PC-3 (cell line): ENCODE results near the gene OLIG2. TPM values are rescaled to one million over a fixed set of nuclear protein-coding genes. Genes with fewer than 3 reads are reported as not detected.

Experiments used
- ATAC-seq: fragments of 200-7000 bp; cut with Tn5 transposase; 2 replicates; pipeline ENCODE4 v1.9.1; 2020; ENCODE audit warnings: mild to moderate bottlenecking, moderate library complexity
- Bru-seq: library from RNA; stranded (reverse); fragments of 400-500 nt; gene quantifications from one replicate; lab custom pipeline; 2021; lab: Mats Ljungman, UMichigan
- BruChase-seq, 2 experiments: library from RNA; stranded (reverse); fragments of 400-500 nt; gene quantifications; one replicate each; lab custom pipeline; 2021; lab: Mats Ljungman, UMichigan
- BruUV-seq: library from RNA; stranded (reverse); fragments of 400-500 nt; replicated peaks from 2 replicates; lab custom pipeline; 2021; lab: Mats Ljungman, UMichigan
- CTCF ChIA-PET: fragments of 300-600 bp; sonication (Branson Sonifier 250); formaldehyde crosslinking; loops from one replicate; lab custom pipeline; 2022; ENCODE audit warnings: antibody characterized with exemption; lab: Charles Lee
- POLR2A ChIA-PET: fragments of 300-600 bp; sonication (Branson Sonifier 250); formaldehyde crosslinking; loops from one replicate; lab custom pipeline; 2022; ENCODE audit warnings: antibody characterized with exemption; ENCODE audit not compliant: unreplicated experiment; lab: Charles Lee
- DNase-seq: peaks from one replicate; pipeline ENCODE4 v3.0.0-alpha.2; 2015
- H2AFZ ChIP-seq: fragments of 300-600 bp; sonication (generic); 2 replicates; pipeline ENCODE4 v1.6.0; 2016; ENCODE audit warnings: antibody characterized with exemption, low read length
- H3F3A ChIP-seq: fragments of 300-600 bp; sonication (generic); one replicate; pipeline ENCODE4 v1.6.0; 2017; ENCODE audit warnings: antibody characterized with exemption, low read length, control low read depth, mild to moderate bottlenecking; ENCODE audit not compliant: unreplicated experiment
- H3K27ac ChIP-seq: fragments of 300-600 bp; sonication (generic); 2 replicates; pipeline ENCODE4 v1.5.1; 2016; ENCODE audit warnings: mild to moderate bottlenecking, low read length
- H3K27me3 ChIP-seq: fragments of 300-600 bp; sonication (generic); 2 replicates; pipeline ENCODE4 v1.6.1; 2016; ENCODE audit warnings: low read length, mixed read lengths
- H3K36me3 ChIP-seq: fragments of 300-600 bp; sonication (generic); 2 replicates; pipeline ENCODE4 v1.6.1; 2016; ENCODE audit warnings: low read depth, mixed run types, low read length, mixed read lengths
- H3K4me1 ChIP-seq: fragments of 300-600 bp; sonication (generic); 2 replicates; pipeline ENCODE4 v1.5.1; 2016; ENCODE audit warnings: low read length; ENCODE audit not compliant: insufficient read depth
- H3K4me2 ChIP-seq: fragments of 300-600 bp; sonication (generic); 2 replicates; pipeline ENCODE4 v1.6.0; 2016; ENCODE audit warnings: low read length
- H3K4me3 ChIP-seq: fragments of 300-600 bp; sonication (generic); 2 replicates; pipeline ENCODE4 v1.5.1; 2016; ENCODE audit warnings: mild to moderate bottlenecking, low read length, mixed read lengths
- H3K79me2 ChIP-seq: fragments of 300-600 bp; sonication (generic); 2 replicates; pipeline ENCODE4 v1.6.1; 2017; ENCODE audit warnings: low read length, mixed read lengths
- H3K9ac ChIP-seq: fragments of 300-600 bp; sonication (generic); 2 replicates; pipeline ENCODE4 v1.6.0; 2016; ENCODE audit warnings: mild to moderate bottlenecking, low read length
- H3K9me2 ChIP-seq: fragments of 300-600 bp; sonication (generic); replicated peaks from 2 replicates; pipeline ENCODE4 v1.6.1; 2016; ENCODE audit warnings: mixed run types, low read length, mixed read lengths
- H3K9me3 ChIP-seq: fragments of 300-600 bp; sonication (generic); 2 replicates; pipeline ENCODE4 v1.6.1; 2016; ENCODE audit warnings: low read length, mixed read lengths
- H4K20me1 ChIP-seq: fragments of 300-600 bp; sonication (generic); 2 replicates; pipeline ENCODE4 v1.6.1; 2016; ENCODE audit warnings: low read length, mixed read lengths
- CTCF ChIP-seq: fragments of 300-600 bp; sonication (generic); conservative IDR thresholded peaks from 2 replicates; pipeline ENCODE4 v1.5.1; 2017; ENCODE audit warnings: antibody characterized with exemption, low read depth, mild to moderate bottlenecking, low read length
- EZH2 ChIP-seq: fragments of 300-600 bp; sonication (generic); IDR thresholded peaks from one replicate; pipeline ENCODE4 v1.6.1; 2017; ENCODE audit warnings: antibody characterized with exemption, mild to moderate bottlenecking, low read length; ENCODE audit not compliant: unreplicated experiment
- EZH2phosphoT487 ChIP-seq: fragments of 300-600 bp; sonication (generic); IDR thresholded peaks from 2 replicates; pipeline ENCODE4 v1.6.1; 2018; ENCODE audit warnings: mild to moderate bottlenecking, antibody characterized with exemption, low read length, borderline replicate concordance
- intact Hi-C: fragments of 100-400 bp; cut with micrococcal nuclease; formaldehyde crosslinking; loops from 2 replicates; pipeline ENCODE4 v1.9.0; 2023
- long read RNA-seq: library from polyadenylated mRNA; unstranded; transcript quantifications from one replicate; pipeline ENCODE4 v2.0.0, GENCODE V29; 2021; ENCODE audit not compliant: unreplicated experiment
- total RNA-seq: library from RNA; depleted of rRNA; stranded (reverse); fragments of >200 nt; gene quantifications from 2 replicates; pipeline ENCODE4 v1.2.3, GENCODE V29; 2014; rRNA removed

OLIG2 gene
- not detected in 2 replicates for total RNA-seq
- not detected for Bru-seq, nascent RNA
- not detected for BruChase-seq, experiment 1, labeled RNA remaining after a 6-hour chase
- BruChase-seq, experiment 2, labeled RNA remaining after a 2-hour chase, result not detected
- long read RNA-seq, result 0 reads

GRCh38 chr21:33025489-33026442 lies at the start of gene OLIG2:
Gene OLIG2, plus strand, starts transcription at chr21:33025935. Its CDS starts 928 bp downstream, at chr21:33026863.
- intact Hi-C loops, result no loop called here
- Histone ChIP-seq H3K4me2 (no peak within 1 kb of the TSS), H3K27me3 (peaks cover 83% of the 10 kb centered on the region), H4K20me1 (no peaks in the 10 kb centered on the region), H3F3A (no peaks in the 10 kb centered on the region), H3K27ac (no peak within 1 kb of the TSS), H3K9ac (no peak within 1 kb of the TSS), H2AFZ (no peak within 1 kb of the TSS), H3K79me2 (no peaks in the 10 kb centered on the region), H3K36me3 (no peaks in the 10 kb centered on the region), H3K4me1 (no peaks in the 10 kb centered on the region), H3K9me3 (no peaks in the 10 kb centered on the region), H3K4me3 (no peak within 1 kb of the TSS), H3K9me2 (no peaks in the 10 kb centered on the region)
- ChIA-PET CTCF (no interaction called here), POLR2A (no interaction called here)
- TF ChIP-seq CTCF, result no peak
- TF ChIP-seq EZH2, result no peak
- no peak for TF ChIP-seq EZH2phosphoT487
- DNase-seq (no peak), ATAC-seq (no peak)
- BruUV-seq, result no TSS peak

DNA sequence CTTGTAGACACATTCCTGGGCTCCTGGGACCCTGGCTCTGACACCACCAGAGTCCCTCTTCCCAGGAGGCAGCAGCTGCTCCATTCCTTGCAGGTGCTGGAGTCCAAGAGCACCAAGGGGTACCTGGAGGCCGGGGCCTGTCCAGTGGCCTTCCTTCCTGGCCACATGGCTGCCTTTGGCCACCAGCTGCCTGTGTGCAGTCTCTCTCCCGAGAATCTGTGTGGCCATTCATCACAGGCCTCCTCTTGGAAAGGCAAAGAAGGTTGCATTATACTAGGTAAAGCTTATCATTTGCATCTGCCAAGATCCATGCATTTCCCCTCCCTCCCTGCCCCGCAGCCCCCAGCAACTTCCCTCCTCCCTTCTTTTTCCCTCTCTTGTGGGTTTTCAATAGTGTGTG lies 48.9 kb upstream of the OLIG2 start:
- no TSS peak for BruUV-seq
- Histone ChIP-seq H4K20me1 (no peaks in the 10 kb centered on the region), H3K4me3 (no peak overlapping the region), H3K9me2 (no peaks in the 10 kb centered on the region), H3K27me3 (peaks cover 97% of the 10 kb centered on the region), H3K4me2 (no peak overlapping the region), H3F3A (no peaks in the 10 kb centered on the region), H2AFZ (no peak overlapping the region), H3K36me3 (no peaks in the 10 kb centered on the region), H3K27ac (no peak overlapping the region), H3K9me3 (no peaks in the 10 kb centered on the region), H3K79me2 (no peaks in the 10 kb centered on the region), H3K9ac (no peak overlapping the region), H3K4me1 (no peaks in the 10 kb centered on the region)
- intact Hi-C loops, result no loop called here
- ChIA-PET POLR2A (no interaction called here), CTCF (no interaction called here)
- no peak for TF ChIP-seq CTCF
- no peak for TF ChIP-seq EZH2phosphoT487
- no peak for TF ChIP-seq EZH2
- no peak for DNase-seq
- ATAC-seq, result no peak
